K562 (cell line): ENCODE results near the gene SIRT5. TPM values are rescaled to one million over a fixed set of nuclear protein-coding genes. Genes with fewer than 3 reads are reported as not detected.

Experiments used
- CBFB ChIP-seq: sonication (generic); formaldehyde crosslinking; IDR thresholded peaks from 2 replicates; pipeline ENCODE4 v1.4.0; 2020; ENCODE audit warnings: mild to moderate bottlenecking, missing genetic modification reagents
- ETV6 ChIP-seq, 3 experiments: fragments of 150-350 bp in 1 of 3; sonication (generic) in 1 of 3; formaldehyde crosslinking in 1 of 3; IDR thresholded peaks; 2 replicates each; pipeline versions ENCODE4 v1.6.1 to v1.8.0; 2014 to 2022; ENCODE audit warnings: borderline replicate concordance in 2 of 3, low read depth in 2 of 3, antibody characterized with exemption in 1 of 3, low read length in 1 of 3, mild to moderate bottlenecking in 1 of 3, missing genetic modification reagents in 1 of 3
- FIP1L1 ChIP-seq: fragments of 200-400 bp; formaldehyde crosslinking; IDR thresholded peaks from 2 replicates; pipeline ENCODE4 v1.6.1; 2018; ENCODE audit warnings: mild to moderate bottlenecking, low read depth, low read length; ENCODE audit not compliant: poor library complexity, severe bottlenecking
- FOXA3 ChIP-seq, 2 experiments: fragments of 450-650 bp in 1 of 2; sonication (generic) in 1 of 2; formaldehyde crosslinking; IDR thresholded peaks in 1 of 2; conservative IDR thresholded peaks in 1 of 2; 2 replicates each; pipeline versions ENCODE4 v1.4.0 to v1.8.0; 2020 to 2022; ENCODE audit warnings: mild to moderate bottlenecking in 2 of 2, missing genetic modification reagents in 1 of 2
- GTF3C2 ChIP-seq: IDR thresholded peaks from 3 replicates; pipeline ENCODE4 v1.6.1; 2011; ENCODE audit warnings: borderline replicate concordance, mild to moderate bottlenecking, moderate library complexity; ENCODE audit not compliant: insufficient read length; ENCODE audit errors: extremely low read depth
- HMG20A ChIP-seq: fragments of 450-650 bp; formaldehyde crosslinking; conservative IDR thresholded peaks from 2 replicates; pipeline ENCODE4 v1.4.0; 2020; ENCODE audit warnings: mild to moderate bottlenecking, mixed read lengths
- JUNB ChIP-seq: fragments of 450-650 bp; formaldehyde crosslinking; conservative IDR thresholded peaks from 2 replicates; pipeline ENCODE4 v1.4.0; 2020; ENCODE audit warnings: mild to moderate bottlenecking
- KLF10 ChIP-seq: fragments of 250-450 bp; sonication (Bioruptor Pico); IDR thresholded peaks from 2 replicates; pipeline ENCODE4 v1.6.1; 2021; ENCODE audit warnings: matching md5 sums
- KLF13 ChIP-seq: fragments of 450-650 bp; IDR thresholded peaks from 2 replicates; pipeline ENCODE4 v1.6.1; 2016; ENCODE audit warnings: missing genetic modification characterization, low read depth, mild to moderate bottlenecking, missing compliant biosample characterization, moderate library complexity, borderline replicate concordance
- MTF1 ChIP-seq: fragments of 250-450 bp; sonication (Bioruptor Pico); IDR thresholded peaks from 2 replicates; pipeline ENCODE4 v1.9.0; 2021; ENCODE audit warnings: moderate library complexity, mild to moderate bottlenecking, inconsistent platforms, borderline replicate concordance
- SMAD4 ChIP-seq: fragments of 250-450 bp; sonication (Bioruptor Pico); conservative IDR thresholded peaks from 2 replicates; pipeline ENCODE4 v1.8.0; 2021; ENCODE audit warnings: inconsistent platforms, mild to moderate bottlenecking, moderate library complexity
- ZNF384 ChIP-seq: IDR thresholded peaks from 2 replicates; pipeline ENCODE4 v1.6.1; 2012; ENCODE audit warnings: low read depth, low read length, improper control_type of control experiment
- ZNF449 ChIP-seq: fragments of 250-450 bp; sonication (Bioruptor Pico); IDR thresholded peaks from 2 replicates; pipeline ENCODE4 v1.8.0; 2022; ENCODE audit warnings: moderate library complexity, mild to moderate bottlenecking, inconsistent platforms
- ZNF551 ChIP-seq: fragments of 250-450 bp; sonication (Bioruptor Pico); IDR thresholded peaks from 2 replicates; pipeline ENCODE4 v1.5.0; 2021; ENCODE audit warnings: mild to moderate bottlenecking, moderate library complexity
- ZNF592 ChIP-seq: fragments of 450-650 bp; IDR thresholded peaks from 2 replicates; pipeline ENCODE4 v1.6.1; 2017; ENCODE audit warnings: antibody characterized with exemption, mild to moderate bottlenecking
- ZNF766 ChIP-seq: fragments of 200-800 bp; sonication (Bioruptor generic); conservative IDR thresholded peaks from 2 replicates; pipeline ENCODE4 v1.6.1; 2016; ENCODE audit warnings: missing genetic modification characterization, missing compliant biosample characterization
- ZNF778 ChIP-seq: fragments of 450-650 bp; formaldehyde crosslinking; IDR thresholded peaks from 2 replicates; pipeline ENCODE4 v1.4.0; 2020; ENCODE audit warnings: mild to moderate bottlenecking, moderate library complexity
- polyA plus RNA-seq, 8 experiments: library from polyadenylated mRNA; depleted of rRNA in 4 of 8; stranded (reverse) in 5 of 8; unstranded in 3 of 8; fragments of >200 nt; fragmentation: Nextera tagmentation in 2 of 8; fragmentation: Illumina TruSeq in 1 of 8; extraction: Ambion mirVana in 2 of 8; extraction: Trizol in 1 of 8; gene quantifications; 2 replicates each; pipeline versions ENCODE4 v1.2.1 to v1.2.3, GENCODE V29; 2011 to 2014; ENCODE audit warnings: inconsistent platforms in 1 of 8, missing spikeins in 1 of 8
- total RNA-seq, 7 experiments: library from RNA; depleted of rRNA in 6 of 7; stranded (reverse); fragments of >200 nt in 6 of 7; fragmentation: Illumina TruSeq in 2 of 7; extraction: Trizol in 2 of 7; gene quantifications; 2 replicates each; pipeline versions ENCODE4 v1.2.1 to v1.2.3, GENCODE V29; 2011 to 2021; ENCODE audit warnings: low replicate concordance in 1 of 7

The SIRT5 gene
- total and polyA plus RNA-seq, 9 of the 15 experiments (the other 6 are each of a cell fraction or from before 2014, with no cell fraction given) = 2.1 to 15.7 (median 11.4) TPM

GRCh38 chr6:13574571-13575376 is at the start of gene SIRT5 (continued):
- TF ChIP-seq ZNF592 (peak; percentile 51), JUNB (0 out of 2 replicates have a peak, but pooled peaks have one; percentile 23), FIP1L1 (no peak), ETV6 (IDR thresholded peaks at IDR 0.05; ENCODE audit: borderline replicate concordance in 1 of 2, low read depth in 2 of 2, low read length in 1 of 2) (no peak), ETV6 (CRISPR knock-in tag; IDR thresholded peaks at IDR 0.05; ENCODE audit: borderline replicate concordance) (no peak), KLF10 (CRISPR knock-in tag) (no peak), SMAD4 (CRISPR knock-in tag) (0 out of 2 replicates have a peak, but pooled peaks have one; percentile 50), ZNF778 (CRISPR knock-in tag) (no peak), HMG20A (CRISPR knock-in tag) (no peak), ZNF766 (CRISPR knock-in tag) (no peak), KLF13 (tag) (no peak; the same call in 1 of the 2 replicates), MTF1 (CRISPR knock-in tag) (no peak), FOXA3 (CRISPR knock-in tag; conservative IDR thresholded peaks at IDR 0.05 in 1 of 2, IDR thresholded peaks at IDR 0.05 in 1 of 2) (peak in 1 of 2 experiments; percentile 12; a peak in 1 of 4 replicates), ZNF384 (no peak), ZNF449 (no peak), CBFB (0 out of 2 replicates have a peak, but pooled peaks have one; percentile 33), GTF3C2 (no peak), ZNF551 (CRISPR knock-in tag) (no peak)
